Activated effector memory CD4-positive, alpha-beta T cell treated with Interleukin-2 at 50 U/mL for 16 hours (primary cell): ENCODE results near the gene PCLO.

ENCODE experiments used
- DNase-seq: peaks from one replicate; pipeline ENCODE4 v3.0.0-alpha.2; 2020

The PCLO gene

DNA sequence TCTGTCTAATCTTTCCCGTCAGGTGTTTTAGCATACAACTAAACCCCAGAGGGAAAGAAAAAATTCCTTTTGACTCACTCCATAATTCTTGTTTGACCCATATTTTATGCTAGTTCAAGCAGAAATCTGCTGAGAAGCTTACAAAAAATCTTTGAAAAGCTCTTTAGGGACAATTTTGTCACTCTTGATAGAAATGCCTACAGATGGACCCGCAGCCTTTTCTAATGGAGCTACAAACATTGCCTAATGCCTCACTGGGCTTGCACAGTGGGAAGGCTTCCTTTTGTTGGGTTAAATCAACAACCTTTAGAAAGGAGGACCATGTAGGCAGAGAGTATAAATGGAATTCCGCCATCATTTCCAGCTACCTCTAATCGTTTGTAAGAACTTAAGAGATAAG, 344.5 kb downstream of the PCLO start:
- DNase-seq = no peak

DNA sequence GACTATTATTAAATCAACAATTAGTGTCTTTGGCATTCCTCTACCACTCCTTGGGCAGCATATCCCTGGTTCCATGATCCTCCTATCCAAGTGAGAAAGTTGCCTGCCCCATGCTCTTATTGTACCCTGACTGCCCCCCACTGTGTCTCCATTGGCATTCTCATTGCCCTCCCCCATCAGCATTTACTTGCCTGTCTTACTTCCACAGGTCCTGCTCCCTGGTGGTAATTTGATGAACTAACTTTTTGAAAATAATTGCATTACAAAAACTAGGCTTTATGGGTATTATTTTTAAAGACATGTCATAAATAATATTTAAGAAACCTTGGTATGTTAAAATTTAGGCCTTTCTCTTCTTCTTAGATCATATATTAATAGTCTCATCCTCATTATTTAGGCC, 346.4 kb downstream of the PCLO start:
- DNase-seq = no peak

DNA sequence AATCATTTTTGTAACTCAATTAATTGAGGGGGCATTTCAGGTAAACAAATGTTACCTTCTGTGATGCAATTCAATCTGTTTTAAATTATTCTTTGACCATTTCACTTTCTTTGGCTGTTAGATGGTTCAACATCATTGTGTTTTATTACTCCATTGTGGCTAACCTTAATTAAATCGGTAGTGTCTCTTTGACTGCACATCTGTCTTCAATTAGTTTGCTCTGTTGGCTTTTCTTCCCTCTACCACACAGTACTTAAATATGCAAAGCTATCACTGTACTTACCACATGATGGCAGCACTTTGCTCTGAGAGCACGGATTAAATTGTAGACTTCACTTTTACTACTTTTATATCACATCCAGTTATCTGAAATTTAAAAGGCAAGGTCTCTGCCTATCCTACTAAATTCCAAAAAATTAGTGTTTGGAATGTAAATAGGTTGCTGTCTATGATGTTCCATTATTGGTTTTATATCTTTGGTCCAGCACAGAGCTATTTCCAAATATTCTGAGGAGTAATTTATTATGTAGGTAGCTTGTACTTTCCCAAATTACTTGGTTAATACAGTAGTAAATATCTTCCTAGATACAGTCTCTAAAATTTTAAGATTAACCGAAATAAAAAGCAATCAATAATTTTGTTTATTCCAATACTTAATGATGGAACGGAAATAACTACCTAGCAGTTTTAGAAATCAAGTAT, 352.0 kb downstream of the PCLO start:
- DNase-seq = no peak

GRCh38 chr7:82808633-82809032, 354.1 kb downstream of the PCLO start:
- no peak for DNase-seq

GRCh38 chr7:82805527-82805960, 357.1 kb downstream of the PCLO start:
- no peak for DNase-seq

DNA sequence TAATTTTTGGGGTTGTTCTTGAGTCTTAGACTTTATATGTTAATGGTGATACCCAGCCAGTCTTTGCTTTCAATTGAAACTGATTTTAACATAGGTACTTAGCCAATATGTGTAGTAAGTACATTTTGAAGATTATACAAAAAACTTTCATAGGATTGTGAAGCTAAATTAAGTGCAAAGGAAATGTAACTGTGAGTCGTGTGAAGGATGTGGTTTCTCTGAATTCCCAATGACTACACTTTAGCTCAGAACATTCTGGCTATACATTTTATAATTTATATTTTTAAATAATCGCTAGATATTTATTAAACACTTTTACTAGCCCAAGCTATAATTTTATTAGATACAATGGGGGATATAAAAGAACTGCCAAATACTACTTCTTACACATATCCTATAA, 359.3 kb downstream of the PCLO start:
- DNase-seq = no peak

DNA sequence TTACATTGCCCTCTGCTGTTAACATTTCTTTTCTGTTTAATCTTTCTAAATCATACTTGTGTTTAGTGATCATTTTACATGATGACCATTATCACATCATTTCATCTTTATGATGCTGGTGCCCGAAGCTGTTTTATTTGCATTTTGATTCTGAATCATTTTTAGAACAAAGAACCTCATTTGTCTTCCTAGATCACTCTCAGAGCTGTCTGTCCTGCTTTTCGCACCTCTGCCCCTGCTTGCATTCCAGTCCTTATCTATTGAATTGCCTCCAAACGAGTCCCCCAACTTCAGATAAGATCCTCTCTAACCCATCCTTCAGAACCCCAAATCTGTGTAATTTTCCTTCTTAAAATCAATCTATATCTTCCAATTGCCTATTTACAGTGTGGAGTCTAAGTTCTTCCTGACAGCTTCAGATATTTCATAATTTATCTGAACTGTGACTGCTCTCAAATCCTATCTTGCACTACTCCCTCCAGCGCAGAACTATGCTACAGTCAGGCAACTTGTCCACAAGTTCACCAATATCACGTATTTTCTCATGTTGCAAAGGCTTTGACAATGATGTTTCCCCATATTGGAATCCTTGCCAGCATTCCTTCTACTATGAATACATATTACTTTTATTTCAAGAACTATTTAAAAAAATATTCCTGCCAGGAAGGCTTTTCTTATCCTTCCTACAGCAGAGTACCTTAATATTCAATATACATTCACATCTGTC, 372.6 kb downstream of the PCLO start:
- DNase-seq = no peak

- no peak for DNase-seq
Measured at GRCh38 chr7:82778021-82778420, 384.7 kb downstream of the PCLO start.

- no peak for DNase-seq
Measured at GRCh38 chr7:82762880-82763279, 399.8 kb downstream of the PCLO start.

- no peak for DNase-seq
Measured at GRCh38 chr7:82760831-82761230, 401.9 kb downstream of the PCLO start.

DNA sequence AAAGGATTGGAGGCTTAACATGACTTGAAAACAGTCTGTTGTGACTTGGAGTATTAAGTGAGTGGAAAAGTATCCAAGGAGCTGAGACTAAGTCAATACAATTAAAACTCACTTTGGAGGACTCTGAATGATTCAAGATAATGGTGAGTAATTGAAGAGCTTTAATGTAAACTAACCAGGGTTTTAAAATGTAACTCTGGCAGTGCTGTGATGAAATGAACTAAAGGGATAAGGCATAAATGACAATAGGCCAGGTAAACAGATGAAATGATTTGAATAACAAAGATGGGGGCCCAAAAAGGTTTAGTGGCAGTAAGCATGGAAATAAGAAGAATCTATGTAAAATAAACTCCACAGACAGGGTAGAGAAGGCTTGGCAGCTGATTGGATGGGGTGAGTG, 402.6 kb downstream of the PCLO start:
- DNase-seq = no peak

GRCh38 chr7:82755705-82756551, 406.8 kb downstream of the PCLO start:
- no peak for DNase-seq

DNA sequence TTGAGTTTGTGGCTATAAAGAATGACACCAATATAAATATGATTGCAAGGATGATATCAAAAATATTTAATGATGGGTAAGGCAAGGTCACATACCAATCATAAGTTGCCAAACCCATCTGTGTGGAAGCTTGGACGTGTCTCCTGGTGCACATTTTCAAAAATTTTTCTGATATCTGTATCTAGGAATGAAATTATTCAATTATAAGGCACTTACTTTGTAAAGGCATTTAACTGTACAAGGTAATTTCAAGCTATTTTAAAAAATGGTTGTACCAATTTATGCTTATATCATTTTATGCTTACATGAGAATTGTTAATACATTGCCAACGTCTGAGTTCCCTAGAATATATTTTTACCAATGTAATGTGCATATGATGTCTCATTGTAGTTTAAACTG, 412.7 kb downstream of the PCLO start:
- no peak for DNase-seq

GRCh38 chr7:82745820-82746219, 416.9 kb downstream of the PCLO start:
- no peak for DNase-seq

DNA sequence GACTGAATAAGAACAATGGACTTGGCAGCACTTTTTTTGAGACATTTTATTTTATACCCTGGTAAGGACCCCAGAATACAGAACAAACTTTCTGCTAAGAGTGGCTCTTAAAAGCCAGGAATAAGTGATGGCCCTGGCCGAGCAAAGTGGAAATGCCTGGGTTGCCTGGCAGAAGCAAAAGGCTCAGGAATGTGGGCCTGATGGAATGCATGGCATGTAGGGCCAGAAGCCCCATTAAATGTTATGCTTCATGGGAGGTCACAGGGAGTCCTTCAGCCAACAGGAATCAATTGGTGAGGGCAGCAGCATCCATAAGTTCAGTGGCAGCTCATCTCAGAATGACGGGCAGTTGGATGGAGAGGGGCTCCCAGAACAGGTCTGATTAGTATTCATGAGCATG, 417.6 kb downstream of the PCLO start:
- no peak for DNase-seq

GRCh38 chr7:82742163-82742562, 420.5 kb downstream of the PCLO start:
- DNase-seq = no peak

- DNase-seq = no peak
Measured at GRCh38 chr7:82741493-82741892, 421.2 kb downstream of the PCLO start.

- no peak for DNase-seq
Measured at GRCh38 chr7:82740246-82740848, 422.3 kb downstream of the PCLO start.

- no peak for DNase-seq
Measured at GRCh38 chr7:82736633-82737032, 426.1 kb downstream of the PCLO start.

- DNase-seq = no peak
Measured at GRCh38 chr7:82732677-82733076, 430.0 kb downstream of the PCLO start.

- DNase-seq = no peak
Measured at GRCh38 chr7:82729172-82730030, 433.3 kb downstream of the PCLO start.
